Liver (tissue), 3 donors: Measurements from ENCODE around the gene C2orf69.

Experiments used
- CTCF ChIP-seq: fragments of 150-350 bp; IDR thresholded peaks from 2 replicates; pipeline ENCODE4 v1.5.1; 2017; ENCODE audit warnings: improper control_type of control experiment, low read depth, low read length; ENCODE audit not compliant: missing input control
- EGR1 ChIP-seq, 2 donors: IDR thresholded peaks; 2 replicates each; pipeline ENCODE4 v1.6.1; 2016 to 2018; ENCODE audit warnings: antibody characterized with exemption in 2 of 2, low read depth in 2 of 2
- GABPA ChIP-seq, 2 donors: IDR thresholded peaks in 1 of 2; conservative IDR thresholded peaks in 1 of 2; 2 replicates each; pipeline ENCODE4 v1.6.1; 2016; ENCODE audit warnings: antibody characterized with exemption in 2 of 2, mild to moderate bottlenecking in 1 of 2, moderate library complexity in 1 of 2
- RAD21 ChIP-seq, 2 donors: IDR thresholded peaks; 2 replicates each; pipeline ENCODE4 v1.6.1; 2016; ENCODE audit warnings: antibody characterized with exemption in 2 of 2, mild to moderate bottlenecking in 2 of 2
- REST ChIP-seq: IDR thresholded peaks from 2 replicates; pipeline ENCODE4 v1.6.1; 2016; ENCODE audit warnings: antibody characterized with exemption, mild to moderate bottlenecking
- RXRA ChIP-seq, 2 donors: IDR thresholded peaks; 2 replicates each; pipeline ENCODE4 v1.6.1; 2017 to 2018; ENCODE audit warnings: antibody characterized with exemption in 2 of 2, mild to moderate bottlenecking in 1 of 2
- YY1 ChIP-seq: IDR thresholded peaks from 2 replicates; pipeline ENCODE4 v1.6.1; 2016; ENCODE audit warnings: antibody characterized with exemption, mild to moderate bottlenecking
- donor health status: healthy.
- donor health status: healthy.

GRCh38 chr2:199903111-199903510, 8.0 kb upstream of the C2orf69 start:
- no peak for TF ChIP-seq CTCF
- no peak for TF ChIP-seq RXRA (IDR thresholded peaks at IDR 0.05)
- no peak for TF ChIP-seq RAD21 (IDR thresholded peaks at IDR 0.05)
- TF ChIP-seq YY1: no peak
- no peak for TF ChIP-seq GABPA (IDR thresholded peaks at IDR 0.05 in 1 of 2, conservative IDR thresholded peaks at IDR 0.05 in 1 of 2)
- no peak for TF ChIP-seq EGR1 (IDR thresholded peaks at IDR 0.05; ENCODE audit: low read depth in 2 of 2)
- TF ChIP-seq REST: no peak
